CD4-positive, alpha-beta T cell treated with Interferon alpha-2 for 1 hour (primary cell): ENCODE measurements around the gene ELL.
"Not testable (repeated sequence)": the region's sequence is repeated elsewhere in the genome, so short reads cannot be mapped to it uniquely, and the experiment has no call there.

Experiments used
- DNase-seq, 2 donors: peaks; one replicate each; pipeline ENCODE4 v3.0.0-alpha.2; 2020 to 2022

ELL gene

GRCh38 chr19:18419195-18419698 is 102.6 kb downstream of the ELL start, which contains the start of gene SSBP4:
Gene SSBP4 (plus strand): TSS chr19:18419398. CDS start chr19:18419649, 251 bp downstream.
- DNase-seq: peak; percentile 75 to 84

- peak in 1 of 2 donors; percentile 45 for DNase-seq
Observed at GRCh38 chr19:18418483-18419194, 103.2 kb downstream of the ELL start.

GRCh38 chr19:18418029-18418482 is 103.8 kb downstream of the ELL start:
- DNase-seq: no peak

GRCh38 chr19:18417250-18418028 is 104.4 kb downstream of the ELL start:
- DNase-seq: peak; percentile 47 to 51

- peak; percentile 85 to 86 for DNase-seq
Observed at GRCh38 chr19:18416778-18417249, 105.1 kb downstream of the ELL start.

- DNase-seq: no peak
Observed at GRCh38 chr19:18415178-18415867, 106.5 kb downstream of the ELL start.

GRCh38 chr19:18414504-18415177 is 107.2 kb downstream of the ELL start:
- no peak for DNase-seq

- DNase-seq: no peak
Observed at GRCh38 chr19:18412610-18413239, 109.1 kb downstream of the ELL start.

- peak in 1 of 2 donors; percentile 50 for DNase-seq
Observed at GRCh38 chr19:18408053-18408476, 113.8 kb downstream of the ELL start.

- no peak for DNase-seq
Observed at GRCh38 chr19:18406749-18407148, 115.1 kb downstream of the ELL start.

GRCh38 chr19:18405754-18406153 is 116.1 kb downstream of the ELL start:
- DNase-seq: not testable (repeated sequence)

GRCh38 chr19:18402455-18403248 is 119.2 kb downstream of the ELL start:
- DNase-seq: not testable (repeated sequence)

GRCh38 chr19:18401580-18402112 is 120.2 kb downstream of the ELL start:
- DNase-seq: peak; percentile 44 to 70

GRCh38 chr19:18399008-18399407 is 122.9 kb downstream of the ELL start:
- no peak for DNase-seq

GRCh38 chr19:18397242-18398202 is 124.3 kb downstream of the ELL start, which contains the start of gene LRRC25:
Gene LRRC25 (minus strand): TSS chr19:18397622. CDS start chr19:18396963, 659 bp downstream.
- DNase-seq: peak; percentile 33 to 79

GRCh38 chr19:18396471-18397241 is 125.2 kb downstream of the ELL start:
- DNase-seq: no peak

GRCh38 chr19:18393836-18394235 is 128.0 kb downstream of the ELL start:
- peak in 1 of 2 donors; percentile 9 for DNase-seq

- no peak for DNase-seq
Observed at GRCh38 chr19:18392926-18393325, 128.9 kb downstream of the ELL start.
